T-cell (primary cell): Measurements from ENCODE around the gene PTPRC. TPM values are rescaled to one million over a fixed set of nuclear protein-coding genes. Genes with fewer than 3 reads are reported as not detected.

Experiments used
- ATAC-seq, 4 experiments: fragments of 200-7000 bp in 3 of 4; fragments of 150-1000 bp in 1 of 4; cut with Tn5 transposase; replicated peaks in 1 of 4; 1 replicate in 3 of 4; 2 replicates in 1 of 4; pipeline ENCODE4 v1.10.0; 2021; ENCODE audit warnings: moderate library complexity in 3 of 4, mild to moderate bottlenecking in 2 of 4, moderate number of reproducible peaks in 1 of 4
- CTCF ChIA-PET, 2 donors: fragments of 300-600 bp; sonication (Branson Sonifier 250); formaldehyde crosslinking; loops; one replicate each; lab custom pipeline; 2022; ENCODE audit warnings: antibody characterized with exemption in 2 of 2; lab: Charles Lee
- POLR2A ChIA-PET, 2 donors: fragments of 300-600 bp; sonication (Branson Sonifier 250); formaldehyde crosslinking; loops; one replicate each; lab custom pipeline; 2022; ENCODE audit warnings: antibody characterized with exemption in 2 of 2; lab: Charles Lee
- DNase-seq, 35 experiments: peaks; one replicate each; pipeline versions ENCODE4 v3.0.0 to v3.0.0-alpha.2; 2013 to 2023
- H3K27ac ChIP-seq: one replicate; pipeline ENCODE4 v1.5.1; 2013; ENCODE audit warnings: low read length
- H3K27me3 ChIP-seq, 2 experiments: replicated peaks in 1 of 2; 1 replicate in 1 of 2; 2 replicates in 1 of 2; pipeline versions ENCODE4 v1.6.1 to v1.7.0; 2013; ENCODE audit warnings: low read length in 1 of 2, mixed read lengths in 1 of 2; ENCODE audit not compliant: control insufficient read depth in 2 of 2, insufficient read depth in 2 of 2; ENCODE audit errors: extremely low read depth in 1 of 2
- H3K36me3 ChIP-seq, 2 donors: 1 replicate in 1 of 2; 2 replicates in 1 of 2; pipeline versions ENCODE4 v1.6.1 to v1.7.0; 2013; ENCODE audit warnings: low read length in 1 of 2; ENCODE audit not compliant: control insufficient read depth in 2 of 2, insufficient read depth in 1 of 2; ENCODE audit errors: extremely low read depth in 1 of 2
- H3K4me1 ChIP-seq, 2 experiments: 1 replicate in 1 of 2; 2 replicates in 1 of 2; pipeline versions ENCODE4 v1.6.1 to v1.7.0; 2013; ENCODE audit warnings: low read length in 2 of 2, mixed read lengths in 1 of 2; ENCODE audit not compliant: insufficient read depth in 2 of 2, control insufficient read depth in 1 of 2; ENCODE audit errors: extremely low read depth in 1 of 2
- H3K4me3 ChIP-seq, 2 donors: 1 replicate in 1 of 2; 2 replicates in 1 of 2; pipeline versions ENCODE4 v1.5.1 to v1.7.0; 2013; ENCODE audit warnings: mild to moderate bottlenecking in 2 of 2, low read length in 1 of 2, moderate library complexity in 1 of 2; ENCODE audit not compliant: control insufficient read depth in 1 of 2; ENCODE audit errors: extremely low read depth in 1 of 2
- H3K9me3 ChIP-seq: 2 replicates; pipeline ENCODE4 v1.7.0; 2013
- H3K27ac Mint-ChIP-seq, 2 donors: one replicate each; pipeline ENCODE4 v1.8.0; 2020 to 2021; ENCODE audit warnings: mild to moderate bottlenecking in 2 of 2, mixed read lengths in 2 of 2
- H3K27me3 Mint-ChIP-seq, 2 donors: one replicate each; pipeline ENCODE4 v1.8.0; 2021 to 2022; ENCODE audit warnings: mixed read lengths in 2 of 2
- H3K36me3 Mint-ChIP-seq: one replicate; pipeline ENCODE4 v1.8.0; 2021; ENCODE audit warnings: mixed read lengths
- H3K4me1 Mint-ChIP-seq, 3 donors: one replicate each; pipeline ENCODE4 v1.8.0; 2020 to 2022; ENCODE audit warnings: mixed read lengths in 3 of 3, mild to moderate bottlenecking in 1 of 3
- H3K4me3 Mint-ChIP-seq, 3 donors: one replicate each; pipeline ENCODE4 v1.8.0; 2020 to 2022; ENCODE audit warnings: mild to moderate bottlenecking in 3 of 3, mixed read lengths in 3 of 3, moderate library complexity in 3 of 3
- H3K9me3 Mint-ChIP-seq, 3 donors: one replicate each; pipeline ENCODE4 v1.8.0; 2020 to 2022; ENCODE audit warnings: mixed read lengths in 3 of 3
- WGBS: methylation state at CpG from one replicate; pipeline ENCODE4 v1.1.5; 2013; ENCODE audit warnings: missing lambda C conversion rate; ENCODE audit not compliant: insufficient coverage; 5-methylcytosine and 5-hydroxymethylcytosine counted together
- total RNA-seq, 35 experiments: library from RNA in 6 of 35; stranded (reverse) in 6 of 35; fragments of 120-200 nt in 1 of 35; gene quantifications; one replicate each; pipeline versions ENCODE4 v1.2.1 to v1.2.4 and lab custom pipeline; 2013 to 2026

Gene PTPRC
- total RNA-seq, 5 donors from 2014 or later (not counting 1 experiment from before 2014, with no cell fraction given), result 674 to 984 (median 781) TPM

DNA sequence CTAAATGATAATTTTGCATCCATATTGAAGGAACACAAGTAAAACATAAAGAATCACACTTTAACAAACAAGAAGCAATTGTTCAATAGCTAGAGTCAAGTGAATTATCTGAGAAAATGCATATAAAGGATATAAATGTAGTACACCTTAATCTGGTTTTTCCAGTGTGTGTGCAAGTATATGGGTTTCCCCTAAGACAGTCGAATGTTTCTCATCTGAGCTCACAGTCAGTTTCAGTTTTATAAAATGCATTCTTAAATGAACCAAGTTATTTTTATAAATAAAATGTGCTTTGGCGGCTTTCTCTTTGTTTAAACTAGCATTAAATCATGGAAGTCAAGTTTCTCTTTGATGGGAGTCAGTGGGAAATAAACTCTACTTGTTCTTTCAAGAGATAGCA, 125.9 kb downstream of the PTPRC start:
- Histone ChIP-seq H3K9me3 (no peaks in the 10 kb centered on the region), H3K27ac (no peak overlapping the region), H3K4me3 (no peak overlapping the region), H3K4me1 (peaks cover 0 to 2% of the 10 kb centered on the region in 2 experiments), H3K36me3 (no peaks in the 10 kb centered on the region), H3K27me3 (no peaks in the 10 kb centered on the region)
- peak in 1 of 4 experiments; percentile 42 for ATAC-seq
- no peak for DNase-seq
- WGBS, result no CpG with 5 or more reads among the region's 2 CpGs
- Mint-ChIP-seq H3K36me3 (no peaks in the 10 kb centered on the region), H3K9me3 (peaks cover 0 to 4% (median 0%) of the 10 kb centered on the region in 3 donors), H3K27ac (peak overlapping the region in 1 of 2 donors; percentile 10), H3K4me1 (peaks cover 35 to 49% (median 47%) of the 10 kb centered on the region in 3 donors), H3K4me3 (no peak overlapping the region), H3K27me3 (no peaks in the 10 kb centered on the region)
- POLR2A ChIA-PET, result interaction anchor here in 1 of 2 donors (0.6 to 0.7 kb wide), 2 partner anchors 17 to 405 kb away, joined by 6 to 8 read pairs; no protein-coding TSS in a partner anchor
- CTCF ChIA-PET, result interaction anchor here (0.7 to 1.0 kb wide), 2 partner anchors 348 to 1263 kb away, joined by 5 to 6 read pairs; no protein-coding TSS in a partner anchor

DNA sequence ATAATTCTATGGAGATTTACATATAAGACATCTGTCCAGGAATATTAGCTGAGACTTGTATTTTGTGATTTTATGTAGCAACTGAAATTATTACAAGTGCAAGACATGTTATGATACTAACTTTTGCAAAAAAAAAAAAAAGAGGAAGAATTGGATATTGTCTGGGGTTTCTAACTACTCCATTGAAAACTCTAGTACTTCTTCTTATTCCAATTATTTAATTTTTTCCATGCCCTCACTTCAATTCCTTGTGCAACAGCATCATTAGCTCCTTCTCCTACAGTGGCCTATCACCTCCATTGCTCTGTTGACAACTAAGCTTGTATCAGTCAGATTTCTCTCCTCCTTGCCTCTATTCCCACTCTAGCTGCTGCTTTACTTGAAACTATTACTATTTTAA, 126.6 kb downstream of the PTPRC start:
- Mint-ChIP-seq H3K27me3 (no peaks in the 10 kb centered on the region), H3K4me3 (no peak overlapping the region), H3K9me3 (peaks cover 0 to 4% (median 0%) of the 10 kb centered on the region in 3 donors), H3K36me3 (no peaks in the 10 kb centered on the region), H3K27ac (no peak overlapping the region), H3K4me1 (peaks cover 29 to 43% (median 41%) of the 10 kb centered on the region in 3 donors)
- no peaks in the 10 kb centered on the region for H3K9me3 ChIP-seq
- no peak for ATAC-seq
- H3K27me3 ChIP-seq, result no peaks in the 10 kb centered on the region
- ChIA-PET CTCF (interaction anchor here (0.7 to 1.3 kb wide), 3 partner anchors 9 to 1264 kb away, joined by 4 to 6 read pairs (median 5); no protein-coding TSS in a partner anchor), POLR2A (interaction anchor here (0.7 kb wide), 2 partner anchors 401 to 404 kb away, joined by 3 to 8 read pairs; no protein-coding TSS in a partner anchor)
- no peak overlapping the region for H3K4me3 ChIP-seq
- peaks cover 0 to 2% of the 10 kb centered on the region in 2 experiments for H3K4me1 ChIP-seq
- H3K27ac ChIP-seq, result no peak overlapping the region
- no peaks in the 10 kb centered on the region for H3K36me3 ChIP-seq
- no peak for DNase-seq

DNA sequence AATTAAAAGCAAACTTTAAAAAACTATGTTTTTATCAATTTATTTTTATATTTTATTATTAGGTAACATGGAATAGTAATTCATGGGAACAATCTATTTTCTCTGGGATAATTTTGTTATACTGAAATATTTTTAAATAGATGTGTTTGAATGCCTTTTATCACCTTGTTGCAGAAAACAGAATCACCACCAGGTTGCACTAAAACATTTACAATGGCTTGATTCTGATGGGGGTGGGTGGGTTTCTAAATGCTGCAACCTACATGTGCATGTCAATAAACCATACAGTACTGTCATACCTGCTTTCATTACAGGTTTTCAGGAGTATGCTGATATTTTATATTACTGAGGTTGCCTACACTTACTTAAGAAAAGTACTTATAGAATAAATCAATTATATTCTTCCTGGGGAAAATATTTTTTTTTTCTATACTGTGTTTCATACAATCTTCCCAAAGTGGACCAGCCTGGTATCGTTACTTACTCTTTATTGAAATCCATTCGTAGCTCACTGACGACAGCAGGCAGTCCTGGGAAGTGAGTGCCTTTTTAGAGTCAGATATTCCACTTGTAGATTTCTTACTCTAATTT, 132.8 kb downstream of the PTPRC start:
- no peaks in the 10 kb centered on the region for H3K36me3 Mint-ChIP-seq
- CTCF ChIA-PET, result interaction anchor here in 1 of 2 donors (0.6 to 1.7 kb wide), 3 partner anchors 311 to 342 kb away, joined by 3 to 7 read pairs (median 4); no protein-coding TSS in a partner anchor
- DNase-seq, result peak in 4 of 35 experiments; percentile 4 to 53 (median 10)
- H3K27me3 Mint-ChIP-seq, result no peaks in the 10 kb centered on the region
- peaks cover 2 to 4% (median 3%) of the 10 kb centered on the region in 3 donors for H3K4me1 Mint-ChIP-seq
- H3K27me3 ChIP-seq, result no peaks in the 10 kb centered on the region
- H3K4me3 ChIP-seq, result no peak overlapping the region
- H3K36me3 ChIP-seq, result no peaks in the 10 kb centered on the region
- no peaks in the 10 kb centered on the region for H3K4me1 ChIP-seq
- H3K27ac ChIP-seq, result no peak overlapping the region
- H3K27ac Mint-ChIP-seq, result no peak overlapping the region
- POLR2A ChIA-PET, result no interaction called here
- H3K9me3 Mint-ChIP-seq, result no peaks in the 10 kb centered on the region
- ATAC-seq, result no peak
- WGBS, result no CpG with 5 or more reads among the region's 3 CpGs
- H3K4me3 Mint-ChIP-seq, result no peak overlapping the region
- H3K9me3 ChIP-seq, result no peaks in the 10 kb centered on the region

DNA sequence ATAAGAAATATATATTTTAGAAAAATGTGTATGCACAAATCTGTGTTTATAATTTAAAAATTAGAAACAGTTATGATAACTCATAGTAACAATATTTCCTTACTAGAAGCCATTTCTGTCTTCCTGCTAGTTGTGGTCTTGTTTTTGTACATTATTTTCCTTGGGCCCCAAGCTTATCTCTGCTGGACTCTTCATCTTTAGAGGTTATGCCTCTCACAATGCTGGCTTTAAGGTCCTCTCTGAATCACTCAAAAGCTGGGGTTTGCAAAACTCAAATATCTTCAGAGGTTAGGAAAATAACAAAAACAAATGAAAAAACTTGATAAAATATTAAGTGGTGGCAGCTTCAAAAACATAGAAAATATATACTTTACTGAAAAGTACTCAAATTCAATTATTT, 133.8 kb downstream of the PTPRC start:
- no peaks in the 10 kb centered on the region for H3K9me3 ChIP-seq
- Mint-ChIP-seq H3K27ac (no peak overlapping the region), H3K4me3 (no peak overlapping the region), H3K36me3 (no peaks in the 10 kb centered on the region), H3K9me3 (no peaks in the 10 kb centered on the region), H3K27me3 (no peaks in the 10 kb centered on the region), H3K4me1 (peaks cover 5 to 9% (median 5%) of the 10 kb centered on the region in 3 donors)
- no peak overlapping the region for H3K27ac ChIP-seq
- no peaks in the 10 kb centered on the region for H3K36me3 ChIP-seq
- H3K27me3 ChIP-seq, result no peaks in the 10 kb centered on the region
- ATAC-seq (no peak), DNase-seq (no peak)
- POLR2A ChIA-PET, result no interaction called here
- CTCF ChIA-PET, result interaction anchor here in 1 of 2 donors (1.1 to 1.7 kb wide), 2 partner anchors 337 to 341 kb away, joined by 3 to 7 read pairs; no protein-coding TSS in a partner anchor
- H3K4me3 ChIP-seq, result no peak overlapping the region
- H3K4me1 ChIP-seq, result no peaks in the 10 kb centered on the region

DNA sequence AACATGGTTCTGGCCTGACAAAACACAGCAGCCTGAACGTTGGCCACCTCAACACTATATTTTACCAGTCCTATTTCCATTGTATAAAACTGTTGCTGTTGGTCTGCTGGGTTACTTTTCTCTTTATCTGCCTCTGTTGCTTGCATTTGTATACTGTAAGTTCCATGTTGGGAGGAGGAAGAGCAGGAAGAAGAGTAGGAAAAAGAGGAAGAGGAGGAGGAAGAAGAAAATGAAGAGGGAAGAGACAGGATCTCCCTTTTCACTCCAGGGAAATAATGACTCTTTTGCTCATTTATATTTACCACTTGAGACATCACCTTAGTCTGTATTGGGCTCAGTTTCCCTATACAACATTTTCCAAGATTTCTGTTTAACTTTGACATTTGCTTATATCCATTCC, 134.2 kb downstream of the PTPRC start:
- no peaks in the 10 kb centered on the region for H3K36me3 Mint-ChIP-seq
- Histone ChIP-seq H3K27ac (no peak overlapping the region), H3K4me1 (no peaks in the 10 kb centered on the region), H3K4me3 (no peak overlapping the region), H3K27me3 (no peaks in the 10 kb centered on the region), H3K9me3 (no peaks in the 10 kb centered on the region), H3K36me3 (no peaks in the 10 kb centered on the region)
- DNase-seq (no peak), ATAC-seq (no peak)
- peaks cover 5 to 9% (median 5%) of the 10 kb centered on the region in 3 donors for H3K4me1 Mint-ChIP-seq
- ChIA-PET POLR2A (no interaction called here), CTCF (interaction anchor here in 1 of 2 donors (1.1 to 1.7 kb wide), 2 partner anchors 337 to 340 kb away, joined by 3 to 7 read pairs; no protein-coding TSS in a partner anchor)
- WGBS, result no CpG with 5 or more reads among the region's 1 CpG
- H3K9me3 Mint-ChIP-seq, result no peaks in the 10 kb centered on the region
- no peak overlapping the region for H3K4me3 Mint-ChIP-seq
- H3K27me3 Mint-ChIP-seq, result no peaks in the 10 kb centered on the region
- no peak overlapping the region for H3K27ac Mint-ChIP-seq

DNA sequence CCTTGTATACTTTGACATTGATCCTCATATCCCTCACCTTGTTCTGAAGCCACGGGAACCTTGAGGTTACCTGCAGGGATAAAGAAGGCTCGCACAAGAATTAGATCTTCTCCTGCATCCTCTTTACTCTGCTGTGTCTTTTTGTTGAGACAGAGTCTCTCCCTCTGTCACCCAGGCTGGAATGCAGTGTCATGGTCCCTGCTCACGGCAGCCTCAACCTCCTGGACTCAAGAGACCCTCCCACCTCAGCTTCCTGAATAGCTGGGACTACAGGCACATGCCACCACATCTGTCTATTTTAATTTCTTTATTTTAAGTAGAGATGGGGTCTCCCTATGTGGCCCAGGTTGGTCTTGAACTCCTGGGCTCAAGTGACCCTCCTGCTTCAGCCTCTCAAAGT, 134.7 kb downstream of the PTPRC start:
- H3K9me3 Mint-ChIP-seq, result no peaks in the 10 kb centered on the region
- CTCF ChIA-PET, result interaction anchor here in 1 of 2 donors (0.5 kb wide), 1 partner anchor 417 kb away, joined by 3 read pairs; no protein-coding TSS in a partner anchor

More for the DNA sequence above, 134.7 kb downstream of the PTPRC start:
- no CpG with 5 or more reads among the region's 3 CpGs for WGBS
- peaks cover 5 to 9% (median 5%) of the 10 kb centered on the region in 3 donors for H3K4me1 Mint-ChIP-seq
- Histone ChIP-seq H3K4me1 (no peaks in the 10 kb centered on the region), H3K9me3 (no peaks in the 10 kb centered on the region), H3K27me3 (no peaks in the 10 kb centered on the region), H3K27ac (no peak overlapping the region), H3K36me3 (no peaks in the 10 kb centered on the region), H3K4me3 (no peak overlapping the region)
- H3K36me3 Mint-ChIP-seq, result no peaks in the 10 kb centered on the region
- H3K4me3 Mint-ChIP-seq, result no peak overlapping the region
- H3K27ac Mint-ChIP-seq, result no peak overlapping the region
- no peaks in the 10 kb centered on the region for H3K27me3 Mint-ChIP-seq
- DNase-seq (no peak), ATAC-seq (no peak)
- POLR2A ChIA-PET, result interaction anchor here in 1 of 2 donors (0.5 kb wide), 1 partner anchor 10 kb away, joined by 4 read pairs; no protein-coding TSS in a partner anchor
